ENCODE results near the gene DHRS1.
"Not testable (repeated sequence)": the region's sequence is repeated elsewhere in the genome, so short reads cannot be mapped to it uniquely, and the experiment has no call there.

DHRS1 gene

DNA sequence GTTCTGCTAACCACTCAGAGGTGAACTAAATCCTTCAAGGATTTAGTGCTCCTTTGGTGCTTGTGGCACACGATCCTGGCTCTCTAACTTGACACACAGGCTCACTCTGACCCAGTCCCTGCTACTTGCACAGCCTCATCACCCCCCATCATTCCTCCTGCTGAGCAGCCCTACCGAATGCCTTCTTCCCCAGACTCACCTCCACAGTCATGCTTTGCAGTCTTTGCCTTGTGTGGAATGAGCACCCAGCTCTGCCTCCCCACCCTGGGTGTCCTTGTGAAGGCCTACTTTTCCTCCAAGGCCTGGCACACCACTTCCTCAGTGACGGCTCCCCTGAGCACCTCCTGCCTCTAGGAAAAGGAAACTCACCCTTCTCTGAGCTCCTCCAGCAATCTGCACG, 49.2 kb downstream of the DHRS1 start:
- WGBS (ENCODE audit: insufficient coverage), result 92% methylated on average over 4 of the region's 4 CpGs
- no peaks in the 10 kb centered on the region for H3K9me3 ChIP-seq (ENCODE audit: control extremely low read depth in 1 of 5, control insufficient read depth in 4 of 5, insufficient read depth in 2 of 5, low read depth in 1 of 5, low read length in 4 of 5)
- H3K27ac ChIP-seq (ENCODE audit: insufficient read depth in 1 of 2, low read depth in 1 of 2, low read length in 2 of 2, poor library complexity in 1 of 2, severe bottlenecking in 2 of 2), result no peak overlapping the region
- POLR2A ChIA-PET, result no interaction called here
- H3K4me3 ChIP-seq (ENCODE audit: control insufficient read depth in 1 of 7, extremely low read depth in 1 of 7, insufficient read depth in 4 of 7, low read depth in 2 of 7, low read length in 6 of 7), result no peak overlapping the region
- CTCF ChIA-PET, result interaction anchor here (1.0 to 4.8 kb wide), 10 partner anchors 8 to 181 kb away, joined by 3 to 27 read pairs (median 6); partner anchors contain the start of genes CIDEB, RABGGTA and TINF2
- no peaks in the 10 kb centered on the region for H3K27me3 ChIP-seq (replicated peaks in 2 of 5; ENCODE audit: control insufficient read depth in 4 of 5, insufficient read depth in 5 of 5, low read length in 4 of 5)
- H3K4me1 ChIP-seq (ENCODE audit: control extremely low read depth in 1 of 4, control insufficient read depth in 4 of 4, insufficient read depth in 4 of 4, low read length in 3 of 4), result no peaks in the 10 kb centered on the region
- DNase-seq, result no peak
- H3K36me3 ChIP-seq (ENCODE audit: control insufficient read depth in 4 of 4, insufficient read depth in 4 of 4, low read length in 3 of 4), result peaks cover 0 to 4% (median 1%) of the 10 kb centered on the region in 4 experiments

DNA sequence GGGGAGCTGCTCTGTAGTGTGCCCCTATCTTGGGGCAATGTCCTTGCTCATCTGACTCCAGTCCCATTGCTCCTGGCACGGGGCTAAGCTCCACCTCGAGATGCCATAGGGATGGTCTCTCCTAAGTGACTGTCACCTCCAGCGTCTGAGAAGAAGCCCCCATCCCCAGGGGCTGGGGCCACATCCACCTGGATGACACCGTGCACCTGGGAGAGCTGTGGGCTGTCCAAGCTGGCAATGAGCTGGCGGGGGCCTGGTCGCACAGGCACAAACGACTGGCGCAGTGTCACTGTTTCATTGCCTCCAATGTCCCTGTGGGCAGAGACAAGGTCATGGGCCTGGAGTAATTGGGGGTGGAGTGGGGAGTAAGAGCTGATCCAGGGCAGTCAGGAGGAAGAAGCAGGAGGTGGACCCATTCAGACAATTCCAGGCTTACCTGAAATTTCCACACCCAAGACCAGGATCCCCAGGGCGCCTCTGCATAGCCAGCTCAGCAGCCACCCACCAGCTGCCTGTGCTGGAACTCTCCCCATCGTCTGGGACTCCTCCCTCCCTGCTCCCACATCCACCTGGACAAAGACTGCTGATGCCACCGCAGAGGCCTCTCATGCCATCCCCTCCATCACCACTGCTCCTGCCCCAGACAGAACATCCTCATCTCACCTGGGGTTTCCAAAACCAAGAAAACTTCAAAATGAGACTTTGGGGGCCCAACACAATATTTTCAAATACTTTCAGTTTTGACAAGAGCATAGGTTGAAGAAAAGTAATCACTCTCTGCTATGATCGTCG, 50.2 kb downstream of the DHRS1 start:
- ChIA-PET CTCF (interaction anchor here (0.6 to 13.5 kb wide), 5 partner anchors 8 to 50 kb away, joined by 3 to 207 read pairs (median 6); partner anchors contain the start of genes DHRS1 and NOP9), POLR2A (interaction anchor here (0.8 kb wide), 1 partner anchor 48 kb away, joined by 3 read pairs; no protein-coding TSS in a partner anchor)
- no peak for DNase-seq
- H3K4me3 ChIP-seq (ENCODE audit: control insufficient read depth in 1 of 7, extremely low read depth in 1 of 7, insufficient read depth in 4 of 7, low read depth in 2 of 7, low read length in 6 of 7), result no peak overlapping the region
- H3K27me3 ChIP-seq (replicated peaks in 2 of 5; ENCODE audit: control insufficient read depth in 4 of 5, insufficient read depth in 5 of 5, low read length in 4 of 5), result no peaks in the 10 kb centered on the region
- H3K27ac ChIP-seq (ENCODE audit: insufficient read depth in 1 of 2, low read depth in 1 of 2, low read length in 2 of 2, poor library complexity in 1 of 2, severe bottlenecking in 2 of 2), result no peak overlapping the region
- no peaks in the 10 kb centered on the region for H3K9me3 ChIP-seq (ENCODE audit: control extremely low read depth in 1 of 5, control insufficient read depth in 4 of 5, insufficient read depth in 2 of 5, low read depth in 1 of 5, low read length in 4 of 5)
- no peaks in the 10 kb centered on the region for H3K4me1 ChIP-seq (ENCODE audit: control extremely low read depth in 1 of 4, control insufficient read depth in 4 of 4, insufficient read depth in 4 of 4, low read length in 3 of 4)
- H3K36me3 ChIP-seq (ENCODE audit: control insufficient read depth in 4 of 4, insufficient read depth in 4 of 4, low read length in 3 of 4), result peaks cover 0 to 2% (median 0%) of the 10 kb centered on the region in 4 experiments
- 88% methylated on average over 10 of the region's 13 CpGs for WGBS (ENCODE audit: insufficient coverage)

DNA sequence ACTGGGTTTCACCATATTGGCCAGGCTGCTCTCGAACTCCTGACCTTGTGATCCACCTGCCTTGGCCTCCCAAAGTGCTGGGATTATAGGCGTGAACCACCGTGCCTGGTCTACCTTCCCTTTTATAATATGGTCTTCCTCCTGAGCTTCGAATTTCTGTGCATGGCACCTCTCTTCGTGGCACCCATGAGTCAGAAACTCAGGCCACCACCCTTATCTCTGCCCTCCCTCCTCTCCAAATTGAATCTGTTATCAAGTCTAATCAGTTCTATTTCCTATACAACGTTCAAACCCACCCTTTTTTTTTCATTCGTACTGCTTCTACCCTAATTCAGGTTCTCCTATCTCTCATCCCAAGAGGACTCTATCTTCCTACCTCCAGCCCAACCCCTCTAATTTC, 52.2 kb downstream of the DHRS1 start:
- WGBS (ENCODE audit: insufficient coverage), result 76% methylated on average over 6 of the region's 7 CpGs
- no peak for DNase-seq
- Histone ChIP-seq H3K4me3 (ENCODE audit: control insufficient read depth in 1 of 7, extremely low read depth in 1 of 7, insufficient read depth in 4 of 7, low read depth in 2 of 7, low read length in 6 of 7) (no peak overlapping the region), H3K27me3 (replicated peaks in 2 of 5; ENCODE audit: control insufficient read depth in 4 of 5, insufficient read depth in 5 of 5, low read length in 4 of 5) (no peaks in the 10 kb centered on the region), H3K36me3 (ENCODE audit: control insufficient read depth in 4 of 4, insufficient read depth in 4 of 4, low read length in 3 of 4) (peaks cover 0 to 2% (median 0%) of the 10 kb centered on the region in 4 experiments), H3K9me3 (ENCODE audit: control extremely low read depth in 1 of 5, control insufficient read depth in 4 of 5, insufficient read depth in 2 of 5, low read depth in 1 of 5, low read length in 4 of 5) (no peaks in the 10 kb centered on the region), H3K27ac (ENCODE audit: insufficient read depth in 1 of 2, low read depth in 1 of 2, low read length in 2 of 2, poor library complexity in 1 of 2, severe bottlenecking in 2 of 2) (no peak overlapping the region), H3K4me1 (ENCODE audit: control extremely low read depth in 1 of 4, control insufficient read depth in 4 of 4, insufficient read depth in 4 of 4, low read length in 3 of 4) (peaks cover 3 to 13% (median 11%) of the 10 kb centered on the region in 4 experiments)
- CTCF ChIA-PET, result interaction anchor here (0.6 to 13.5 kb wide), 8 partner anchors 9 to 188 kb away, joined by 3 to 207 read pairs (median 6); partner anchors contain the start of genes CIDEB, DHRS1 and NOP9
- POLR2A ChIA-PET, result interaction anchor here (0.7 to 1.5 kb wide), 3 partner anchors 18 to 123 kb away, joined by 3 read pairs; partner anchors contain the start of gene MDP1

DNA sequence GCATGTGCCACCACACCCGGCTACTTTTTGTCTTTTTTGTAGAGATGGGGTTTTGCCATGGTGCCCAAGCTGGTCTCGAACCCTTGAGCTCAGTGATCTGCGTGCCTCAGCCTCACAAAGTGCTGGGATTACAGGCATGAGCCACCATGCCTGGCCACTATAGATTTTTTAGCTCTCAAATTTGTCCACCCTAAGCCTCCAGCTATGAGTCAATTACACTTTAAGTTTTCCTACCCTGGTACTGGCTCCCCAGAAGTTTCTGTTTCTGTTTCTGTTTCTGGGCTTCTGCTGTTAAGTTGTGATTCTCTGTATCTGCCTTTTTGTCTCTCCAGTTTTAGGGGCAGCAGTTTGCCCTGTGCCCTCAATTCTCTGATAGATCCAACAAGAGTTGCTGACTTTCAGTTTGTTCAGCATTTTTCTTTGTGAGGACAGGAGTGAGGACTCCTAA, 52.8 kb downstream of the DHRS1 start:
- Histone ChIP-seq H3K27ac (ENCODE audit: insufficient read depth in 1 of 2, low read depth in 1 of 2, low read length in 2 of 2, poor library complexity in 1 of 2, severe bottlenecking in 2 of 2) (no peak overlapping the region), H3K4me3 (ENCODE audit: control insufficient read depth in 1 of 7, extremely low read depth in 1 of 7, insufficient read depth in 4 of 7, low read depth in 2 of 7, low read length in 6 of 7) (no peak overlapping the region), H3K36me3 (ENCODE audit: control insufficient read depth in 4 of 4, insufficient read depth in 4 of 4, low read length in 3 of 4) (peaks cover 0 to 2% (median 0%) of the 10 kb centered on the region in 4 experiments), H3K9me3 (ENCODE audit: control extremely low read depth in 1 of 5, control insufficient read depth in 4 of 5, insufficient read depth in 2 of 5, low read depth in 1 of 5, low read length in 4 of 5) (no peaks in the 10 kb centered on the region), H3K4me1 (ENCODE audit: control extremely low read depth in 1 of 4, control insufficient read depth in 4 of 4, insufficient read depth in 4 of 4, low read length in 3 of 4) (peaks cover 3 to 17% (median 13%) of the 10 kb centered on the region in 4 experiments), H3K27me3 (replicated peaks in 2 of 5; ENCODE audit: control insufficient read depth in 4 of 5, insufficient read depth in 5 of 5, low read length in 4 of 5) (no peaks in the 10 kb centered on the region)
- ChIA-PET POLR2A (interaction anchor here (0.7 kb wide), 2 partner anchors 31 to 124 kb away, joined by 3 read pairs; partner anchors contain the start of gene MDP1), CTCF (interaction anchor here (0.6 to 13.5 kb wide), 11 partner anchors 10 to 189 kb away, joined by 3 to 207 read pairs (median 6); partner anchors contain the start of genes CIDEB, DHRS1, LTB4R2 and NOP9)
- DNase-seq, result peak in 2 of 3 donors; percentile 41 to 43
- WGBS (ENCODE audit: insufficient coverage), result 92% methylated on average over 3 of the region's 3 CpGs

DNA sequence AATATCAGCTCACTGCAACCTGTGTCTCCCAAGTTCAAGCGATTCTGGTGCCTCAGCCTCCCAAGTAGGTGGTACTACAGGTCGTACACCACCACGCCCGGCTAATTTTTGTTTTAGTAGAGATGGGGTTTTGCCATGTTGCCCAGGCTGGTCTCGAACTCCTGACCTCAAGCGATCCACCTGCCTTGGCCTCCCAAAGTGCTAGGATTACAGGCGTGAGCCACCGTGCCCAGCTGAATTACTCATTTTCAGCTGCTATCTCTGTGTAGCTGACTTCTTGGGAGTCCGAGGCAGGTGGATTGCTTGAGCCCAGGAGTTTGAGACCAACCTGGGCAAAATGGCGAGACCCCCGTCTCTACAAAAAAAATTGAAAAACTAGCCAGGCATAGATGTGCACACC, 54.2 kb downstream of the DHRS1 start:
- H3K4me1 ChIP-seq (ENCODE audit: control extremely low read depth in 1 of 4, control insufficient read depth in 4 of 4, insufficient read depth in 4 of 4, low read length in 3 of 4), result peaks cover 6 to 29% (median 21%) of the 10 kb centered on the region in 4 experiments
- CTCF ChIA-PET, result interaction anchor here (0.9 to 13.5 kb wide), 7 partner anchors 9 to 62 kb away, joined by 3 to 207 read pairs (median 6); partner anchors contain the start of genes CIDEB, DHRS1, NOP9 and RABGGTA
- H3K27ac ChIP-seq (ENCODE audit: insufficient read depth in 1 of 2, low read depth in 1 of 2, low read length in 2 of 2, poor library complexity in 1 of 2, severe bottlenecking in 2 of 2); H3K4me3 ChIP-seq (ENCODE audit: control insufficient read depth in 1 of 7, extremely low read depth in 1 of 7, insufficient read depth in 4 of 7, low read depth in 2 of 7, low read length in 6 of 7); POLR2A ChIA-PET; H3K27me3 ChIP-seq (replicated peaks in 2 of 5; ENCODE audit: control insufficient read depth in 4 of 5, insufficient read depth in 5 of 5, low read length in 4 of 5); DNase-seq; H3K9me3 ChIP-seq (ENCODE audit: control extremely low read depth in 1 of 5, control insufficient read depth in 4 of 5, insufficient read depth in 2 of 5, low read depth in 1 of 5, low read length in 4 of 5): not testable (repeated sequence)
- 94% methylated on average over 8 of the region's 11 CpGs for WGBS (ENCODE audit: insufficient coverage)
- peaks cover 2 to 11% (median 8%) of the 10 kb centered on the region in 4 experiments for H3K36me3 ChIP-seq (ENCODE audit: control insufficient read depth in 4 of 4, insufficient read depth in 4 of 4, low read length in 3 of 4)

DNA sequence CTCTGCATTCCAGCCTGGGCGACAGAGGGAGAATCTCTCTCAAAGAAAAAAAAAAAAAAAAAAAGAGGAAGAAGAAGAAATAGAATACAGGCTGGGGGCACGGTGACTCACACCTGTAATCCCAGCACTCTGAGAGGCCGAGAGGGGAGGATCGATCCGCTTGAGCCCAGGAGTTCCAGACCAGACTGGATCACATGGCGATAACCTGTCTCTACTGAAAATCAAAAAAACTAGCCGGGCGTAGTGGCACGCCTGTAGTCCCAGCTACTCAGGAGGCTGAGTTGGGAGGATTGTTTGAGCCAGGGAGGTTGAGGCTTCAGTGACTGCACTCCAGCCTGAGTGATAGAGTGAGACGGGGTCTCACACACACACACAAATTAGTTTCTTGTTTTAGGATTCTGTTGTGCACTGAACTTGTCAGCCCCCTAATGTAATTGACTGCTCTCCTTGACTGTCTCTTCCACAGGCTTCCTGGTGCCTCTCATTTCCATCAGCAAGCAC, 56.2 kb downstream of the DHRS1 start:
- DNase-seq, result peak; percentile 66 to 82 (median 77)
- Histone ChIP-seq H3K27me3 (replicated peaks in 2 of 5; ENCODE audit: control insufficient read depth in 4 of 5, insufficient read depth in 5 of 5, low read length in 4 of 5) (no peaks in the 10 kb centered on the region), H3K9me3 (ENCODE audit: control extremely low read depth in 1 of 5, control insufficient read depth in 4 of 5, insufficient read depth in 2 of 5, low read depth in 1 of 5, low read length in 4 of 5) (no peaks in the 10 kb centered on the region), H3K4me1 (ENCODE audit: control extremely low read depth in 1 of 4, control insufficient read depth in 4 of 4, insufficient read depth in 4 of 4, low read length in 3 of 4) (peaks cover 12 to 41% (median 30%) of the 10 kb centered on the region in 4 experiments), H3K27ac (ENCODE audit: insufficient read depth in 1 of 2, low read depth in 1 of 2, low read length in 2 of 2, poor library complexity in 1 of 2, severe bottlenecking in 2 of 2) (peak overlapping the region; percentile 96 to 99), H3K4me3 (ENCODE audit: control insufficient read depth in 1 of 7, extremely low read depth in 1 of 7, insufficient read depth in 4 of 7, low read depth in 2 of 7, low read length in 6 of 7) (peak overlapping the region in 6 of 7 experiments; percentile 41 to 94 (median 86)), H3K36me3 (ENCODE audit: control insufficient read depth in 4 of 4, insufficient read depth in 4 of 4, low read length in 3 of 4) (peaks cover 16 to 27% (median 27%) of the 10 kb centered on the region in 4 experiments)
- ChIA-PET CTCF (interaction anchor here (0.6 to 13.5 kb wide), 22 partner anchors 8 to 192 kb away, joined by 3 to 207 read pairs (median 7); partner anchors contain the start of genes CIDEB, DHRS1, GMPR2 and LTB4R2), POLR2A (interaction anchor here (0.6 to 2.6 kb wide), 5 partner anchors 11 to 55 kb away, joined by 3 to 16 read pairs (median 6); partner anchors contain the start of genes GMPR2, NEDD8 and RABGGTA)
- WGBS (ENCODE audit: insufficient coverage), result 33% methylated on average over 9 of the region's 10 CpGs

Data from common myeloid progenitor, CD34-positive (primary cell).